GM21619 (cell line): ENCODE measurements around the gene CTDSP1.

ENCODE experiments used
- ATAC-seq: cut with Tn5 transposase; IDR thresholded peaks from one replicate; pipeline ENCODE4 v1.9.1; 2021; ENCODE audit not compliant: unreplicated experiment

The CTDSP1 gene

DNA sequence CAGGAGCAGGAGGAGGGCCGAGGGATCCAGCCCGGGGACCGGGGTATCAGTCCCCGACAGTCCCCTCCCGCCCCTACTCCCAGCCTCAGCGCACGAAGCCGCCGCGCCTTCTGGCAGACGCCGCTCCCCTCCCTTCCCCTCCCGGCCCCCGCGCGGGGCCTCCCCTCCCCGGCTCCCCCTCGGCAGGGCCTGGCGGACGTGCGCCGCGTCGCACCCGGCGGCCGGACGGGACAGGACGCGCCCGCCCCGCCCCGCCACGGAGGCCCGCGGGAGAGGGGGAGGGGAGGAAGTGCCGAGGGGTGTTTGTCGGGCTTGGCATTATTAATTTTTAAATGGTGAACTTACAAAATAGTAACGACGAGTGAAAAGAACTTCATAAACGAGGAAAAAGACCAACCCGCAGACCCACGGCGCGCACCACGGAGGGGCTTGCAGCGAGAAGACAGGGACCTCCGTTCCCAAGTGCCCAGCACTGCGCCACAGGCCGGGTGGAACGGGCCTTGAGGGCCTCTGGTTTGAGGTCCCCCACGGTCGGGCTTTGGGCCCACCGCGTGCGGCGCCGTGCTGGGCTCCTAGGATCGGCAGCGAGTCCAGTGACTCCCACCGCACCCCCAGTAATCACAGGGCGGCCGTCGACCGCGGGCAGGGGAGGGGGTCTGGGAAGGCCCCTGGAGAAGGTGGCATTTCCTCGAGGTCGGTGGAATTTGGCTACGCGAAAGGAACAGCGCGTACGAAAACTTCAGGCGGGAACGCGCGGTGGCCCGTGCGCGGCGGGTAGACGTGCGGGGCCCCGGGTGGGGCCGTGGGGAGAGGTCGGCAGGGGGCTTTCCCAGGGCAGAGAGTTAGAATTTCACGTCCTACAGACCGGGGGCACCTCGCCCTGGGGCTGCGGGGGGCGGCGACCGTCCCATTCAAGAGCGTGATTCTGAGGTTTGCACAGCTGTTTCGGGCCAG lies 954 bp upstream of the CTDSP1 start:
- peak; percentile 27 for ATAC-seq

DNA sequence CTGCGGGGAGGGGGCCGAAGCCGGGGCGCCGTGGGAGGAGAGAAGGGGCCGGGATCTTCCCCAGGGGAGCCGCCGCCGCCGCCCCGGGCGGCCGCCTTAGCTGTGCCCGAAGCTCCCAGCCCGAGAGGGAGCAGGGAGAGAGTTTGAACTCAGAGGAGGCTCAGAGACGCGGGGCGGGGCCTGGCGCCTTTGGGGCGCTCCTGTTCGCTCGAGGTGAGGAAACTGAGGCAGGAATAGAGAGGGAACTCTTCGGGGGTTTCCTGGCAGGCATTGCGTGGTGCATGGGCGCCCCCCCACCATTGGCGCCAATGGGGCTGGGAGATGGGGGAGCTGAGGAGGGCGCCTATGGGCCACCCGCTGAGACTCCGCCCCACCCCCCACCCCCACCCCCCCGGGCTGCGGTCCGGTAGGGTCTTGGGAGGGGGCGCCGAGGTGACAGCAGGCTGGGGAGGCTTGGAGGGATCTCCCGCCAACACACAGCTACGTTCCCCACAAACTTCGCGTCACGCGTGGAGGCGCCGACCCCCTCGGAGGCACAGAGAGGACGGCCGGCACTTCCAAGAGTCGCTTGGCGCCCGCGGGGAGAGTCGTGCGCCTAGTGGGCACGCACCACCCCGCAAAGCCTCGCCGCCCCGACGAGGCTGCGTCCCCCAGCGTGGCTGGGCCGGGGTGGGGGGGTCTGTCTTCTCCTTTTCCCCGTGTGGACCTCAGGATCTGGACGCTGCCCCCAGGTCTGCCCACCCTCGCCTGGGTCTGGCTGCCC lies 680 bp downstream of the CTDSP1 start:
- ATAC-seq = no peak

DNA sequence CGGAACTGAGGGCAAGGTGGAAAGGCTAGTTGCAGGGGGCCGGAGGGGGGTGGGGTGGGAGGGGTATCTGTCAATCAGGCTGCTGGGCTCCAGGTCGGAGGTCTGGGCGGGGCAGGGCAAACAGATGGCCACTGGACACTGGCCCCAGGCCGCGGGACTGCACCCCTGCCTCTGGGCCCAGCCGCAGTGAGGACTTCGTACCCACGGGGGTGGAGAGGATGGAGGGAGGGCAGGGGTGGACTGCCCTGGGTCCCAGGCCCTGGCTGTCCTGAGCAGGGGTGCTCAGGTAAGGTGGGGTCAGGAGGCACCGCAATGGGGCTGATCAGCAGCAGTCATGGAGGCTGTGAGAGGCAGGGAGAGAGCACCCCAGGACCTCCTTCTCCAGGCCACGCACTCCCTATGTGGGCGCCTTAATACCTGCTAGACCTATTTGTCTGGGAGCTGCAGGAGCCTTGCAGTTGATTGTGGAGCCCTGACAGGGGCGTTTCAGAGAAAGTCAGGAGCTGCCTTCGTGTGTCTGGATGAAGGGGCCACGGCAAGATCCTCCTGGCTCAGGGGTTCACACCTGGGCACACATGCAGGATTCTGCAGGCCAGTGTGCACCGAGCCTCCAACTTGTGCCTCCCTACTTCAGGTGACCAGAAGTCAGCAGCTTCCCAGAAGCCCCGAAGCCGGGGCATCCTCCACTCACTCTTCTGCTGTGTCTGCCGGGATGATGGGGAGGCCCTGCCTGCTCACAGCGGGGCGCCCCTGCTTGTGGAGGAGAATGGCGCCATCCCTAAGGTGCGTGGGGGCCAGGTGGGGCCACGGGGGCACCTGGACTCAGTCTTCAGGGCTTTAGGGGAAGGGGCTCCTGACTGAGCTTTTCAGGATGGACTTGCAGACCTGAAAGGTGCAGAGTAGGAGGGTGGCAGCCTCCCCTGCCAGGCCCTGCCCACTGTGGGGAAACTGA lies 1.5 kb downstream of the CTDSP1 start:
- no peak for ATAC-seq

DNA sequence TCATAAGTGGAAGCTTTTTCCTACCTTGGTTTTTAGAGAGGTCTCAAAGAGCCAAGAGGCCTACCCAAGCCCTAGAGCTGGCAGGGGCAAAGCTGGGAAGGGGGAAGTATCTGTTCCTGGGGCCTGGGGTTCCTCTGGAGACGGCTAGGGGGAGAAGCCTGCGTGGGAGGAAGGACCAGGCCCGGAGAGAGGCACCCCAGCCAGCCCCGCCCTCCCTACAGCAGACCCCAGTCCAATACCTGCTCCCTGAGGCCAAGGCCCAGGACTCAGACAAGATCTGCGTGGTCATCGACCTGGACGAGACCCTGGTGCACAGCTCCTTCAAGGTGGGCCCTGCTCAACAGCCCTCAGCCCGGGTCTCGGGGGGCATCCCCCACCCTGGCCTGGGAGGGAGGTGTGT lies 2.2 kb downstream of the CTDSP1 start:
- no peak for ATAC-seq

DNA sequence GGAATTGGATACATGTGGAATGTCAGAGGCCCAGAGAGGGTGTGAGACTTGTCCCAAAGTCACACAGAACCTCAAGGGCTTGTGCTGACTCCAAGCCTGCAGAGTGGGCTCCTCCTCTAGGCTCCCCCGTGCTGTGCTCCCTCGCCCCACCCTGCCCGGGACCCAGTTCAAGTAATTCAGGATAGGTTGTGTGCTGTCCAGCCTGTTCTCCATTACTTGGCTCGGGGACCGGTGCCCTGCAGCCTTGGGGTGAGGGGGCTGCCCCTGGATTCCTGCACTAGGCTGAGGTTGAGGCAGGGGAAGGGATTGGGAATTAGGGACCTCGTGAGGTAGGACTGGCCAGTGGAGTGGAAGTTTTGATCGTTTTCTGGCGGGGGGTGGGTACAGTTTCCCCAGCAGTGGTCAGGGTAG lies 2.8 kb downstream of the CTDSP1 start:
- ATAC-seq = no peak

DNA sequence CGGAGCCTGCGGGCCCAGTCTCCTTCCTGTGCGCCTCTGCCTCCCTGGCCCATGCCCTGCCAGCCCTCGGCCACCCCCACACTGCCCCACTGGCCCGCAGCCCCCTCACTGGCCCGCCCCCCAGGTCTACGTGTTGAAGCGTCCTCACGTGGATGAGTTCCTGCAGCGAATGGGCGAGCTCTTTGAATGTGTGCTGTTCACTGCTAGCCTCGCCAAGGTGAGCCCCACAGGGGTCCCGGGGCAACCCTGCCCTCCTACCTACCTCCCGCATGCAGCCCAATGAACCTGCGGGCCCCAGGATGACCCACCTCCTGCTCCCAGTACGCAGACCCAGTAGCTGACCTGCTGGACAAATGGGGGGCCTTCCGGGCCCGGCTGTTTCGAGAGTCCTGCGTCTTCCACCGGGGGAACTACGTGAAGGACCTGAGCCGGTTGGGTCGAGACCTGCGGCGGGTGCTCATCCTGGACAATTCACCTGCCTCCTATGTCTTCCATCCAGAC lies 3.3 kb downstream of the CTDSP1 start:
- no peak for ATAC-seq

DNA sequence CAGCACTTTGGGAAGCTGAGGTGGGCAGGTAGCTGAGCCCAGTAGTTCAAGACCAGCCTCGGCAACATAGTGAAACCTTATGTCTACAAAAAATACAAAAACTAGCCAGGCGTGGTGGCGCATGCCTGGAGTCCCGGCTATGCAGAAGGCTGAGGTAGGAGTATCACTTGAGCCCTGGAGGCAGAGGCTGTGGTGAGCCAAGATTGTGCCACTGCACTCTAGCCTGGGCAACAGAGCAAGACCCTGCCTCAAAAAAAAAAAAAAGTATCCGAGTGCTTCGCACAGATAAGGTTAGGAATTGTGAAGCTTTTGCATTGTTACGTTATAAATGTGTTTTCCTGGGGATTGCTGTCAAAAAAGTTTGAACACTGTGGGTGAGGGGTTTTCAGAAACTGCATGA lies 4.1 kb downstream of the CTDSP1 start:
- no peak for ATAC-seq

DNA sequence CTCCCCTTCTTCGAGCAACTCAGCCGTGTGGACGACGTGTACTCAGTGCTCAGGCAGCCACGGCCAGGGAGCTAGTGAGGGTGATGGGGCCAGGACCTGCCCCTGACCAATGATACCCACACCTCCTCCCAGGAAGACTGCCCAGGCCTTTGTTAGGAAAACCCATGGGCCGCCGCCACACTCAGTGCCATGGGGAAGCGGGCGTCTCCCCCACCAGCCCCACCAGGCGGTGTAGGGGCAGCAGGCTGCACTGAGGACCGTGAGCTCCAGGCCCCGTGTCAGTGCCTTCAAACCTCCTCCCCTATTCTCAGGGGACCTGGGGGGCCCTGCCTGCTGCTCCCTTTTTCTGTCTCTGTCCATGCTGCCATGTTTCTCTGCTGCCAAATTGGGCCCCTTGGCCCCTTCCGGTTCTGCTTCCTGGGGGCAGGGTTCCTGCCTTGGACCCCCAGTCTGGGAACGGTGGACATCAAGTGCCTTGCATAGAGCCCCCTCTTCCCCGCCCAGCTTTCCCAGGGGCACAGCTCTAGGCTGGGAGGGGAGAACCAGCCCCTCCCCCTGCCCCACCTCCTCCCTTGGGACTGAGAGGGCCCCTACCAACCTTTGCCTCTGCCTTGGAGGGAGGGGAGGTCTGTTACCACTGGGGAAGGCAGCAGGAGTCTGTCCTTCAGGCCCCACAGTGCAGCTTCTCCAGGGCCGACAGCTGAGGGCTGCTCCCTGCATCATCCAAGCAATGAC lies 4.8 kb downstream of the CTDSP1 start:
- ATAC-seq = no peak

DNA sequence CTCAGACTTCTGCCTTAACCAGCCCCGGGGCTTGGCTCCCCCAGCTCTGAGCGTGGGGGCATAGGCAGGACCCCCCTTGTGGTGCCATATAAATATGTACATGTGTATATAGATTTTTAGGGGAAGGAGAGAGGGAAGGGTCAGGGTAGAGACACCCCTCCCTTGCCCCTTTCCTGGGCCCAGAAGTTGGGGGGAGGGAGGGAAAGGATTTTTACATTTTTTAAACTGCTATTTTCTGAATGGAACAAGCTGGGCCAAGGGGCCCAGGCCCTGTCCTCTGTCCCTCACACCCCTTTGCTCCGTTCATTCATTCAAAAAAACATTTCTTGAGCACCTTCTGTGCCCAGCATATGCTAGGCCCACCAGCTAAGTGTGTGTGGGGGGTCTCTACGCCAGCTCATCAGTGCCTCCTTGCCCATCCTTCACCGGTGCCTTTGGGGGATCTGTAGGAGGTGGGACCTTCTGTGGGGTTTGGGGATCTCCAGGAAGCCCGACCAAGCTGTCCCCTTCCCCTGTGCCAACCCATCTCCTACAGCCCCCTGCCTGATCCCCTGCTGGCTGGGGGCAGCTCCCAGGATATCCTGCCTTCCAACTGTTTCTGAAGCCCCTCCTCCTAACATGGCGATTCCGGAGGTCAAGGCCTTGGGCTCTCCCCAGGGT lies 5.5 kb downstream of the CTDSP1 start:
- ATAC-seq = no peak

DNA sequence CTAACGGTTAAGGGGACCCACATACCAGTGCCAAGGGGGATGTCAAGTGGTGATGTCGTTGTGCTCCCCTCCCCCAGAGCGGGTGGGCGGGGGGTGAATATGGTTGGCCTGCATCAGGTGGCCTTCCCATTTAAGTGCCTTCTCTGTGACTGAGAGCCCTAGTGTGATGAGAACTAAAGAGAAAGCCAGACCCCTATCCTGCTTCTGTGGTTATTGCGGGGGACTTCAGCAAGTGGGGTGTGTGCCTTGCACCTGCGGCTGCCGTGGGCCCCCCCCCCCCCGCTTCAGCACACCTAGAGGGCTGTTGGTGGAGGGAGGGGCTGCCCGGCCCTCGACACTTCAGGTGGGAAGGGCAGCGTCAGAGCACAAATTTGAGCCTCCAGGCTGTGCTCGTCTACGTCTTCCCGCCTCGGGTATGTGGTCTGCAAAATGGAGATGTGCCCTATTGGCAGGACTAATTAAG lies 6.1 kb downstream of the CTDSP1 start:
- ATAC-seq = no peak

DNA sequence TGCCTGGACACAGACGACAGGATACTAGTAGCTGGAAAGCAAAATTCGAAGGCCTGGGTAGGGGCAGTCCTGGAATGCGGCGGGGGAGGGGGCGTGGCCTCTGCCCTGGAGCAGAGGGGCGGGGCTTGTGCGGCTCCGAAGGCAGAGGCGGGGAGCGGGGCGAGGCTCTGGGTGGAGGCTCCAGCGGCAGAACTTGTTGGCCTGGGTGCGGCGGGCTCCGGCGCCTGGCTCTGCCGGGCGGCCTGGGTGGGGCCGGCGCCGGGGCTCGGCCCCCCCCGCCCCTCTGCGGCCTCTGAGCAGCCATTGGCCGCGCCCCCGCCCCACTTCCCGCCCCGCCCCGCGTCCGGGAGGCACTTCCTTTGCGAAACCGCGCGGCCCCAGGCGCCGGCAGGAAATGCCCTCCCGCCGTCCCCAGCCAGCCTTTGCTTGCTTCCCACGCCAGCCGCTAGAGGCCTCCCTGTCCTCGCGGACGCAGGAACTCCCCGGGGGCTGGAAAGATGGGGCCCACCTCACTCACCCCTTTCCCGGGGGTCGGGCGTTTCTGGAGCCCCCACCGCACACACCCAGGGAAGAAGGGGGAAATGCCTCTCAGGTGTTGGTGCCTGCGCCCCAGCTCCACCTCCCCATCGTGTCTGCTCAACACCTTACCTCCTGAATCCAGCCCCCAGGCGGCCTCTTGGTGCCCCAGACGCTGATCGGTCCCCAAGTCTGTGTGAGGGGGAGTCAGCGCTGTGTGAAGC lies 6.7 kb downstream of the CTDSP1 start:
- peak; percentile 83 for ATAC-seq

DNA sequence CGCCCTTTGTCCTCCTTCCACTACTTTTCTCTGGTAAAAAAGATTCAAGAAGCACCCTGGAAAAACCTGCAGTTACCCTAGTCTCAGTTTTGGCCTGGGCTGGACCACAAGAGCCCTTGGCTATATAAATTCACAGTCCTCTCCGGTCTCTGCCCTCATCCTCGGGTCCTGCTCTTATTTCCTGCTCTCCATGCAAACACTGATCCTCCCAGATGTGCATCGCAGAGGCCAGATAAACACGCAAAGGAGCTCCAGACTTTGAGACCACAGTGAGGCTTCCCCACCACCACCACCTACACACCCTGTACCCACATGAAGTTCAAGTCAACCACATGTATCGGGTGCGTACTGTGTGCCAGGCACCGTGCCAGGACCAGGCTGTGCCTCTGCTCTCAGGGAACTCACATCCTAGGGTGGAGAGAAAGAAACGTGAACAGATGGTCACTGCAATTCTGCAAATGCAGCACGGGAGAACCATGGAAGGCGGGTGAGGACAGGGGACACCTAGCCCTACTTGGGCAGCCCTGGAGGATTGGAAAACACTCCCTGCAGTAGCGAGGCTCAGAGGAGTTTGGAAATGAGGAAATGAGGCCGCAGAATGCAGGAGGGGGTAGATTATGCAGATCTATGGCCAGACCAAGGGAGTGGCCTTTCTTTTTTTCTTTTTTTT lies 7.4 kb downstream of the CTDSP1 start:
- ATAC-seq = peak; percentile 6

DNA sequence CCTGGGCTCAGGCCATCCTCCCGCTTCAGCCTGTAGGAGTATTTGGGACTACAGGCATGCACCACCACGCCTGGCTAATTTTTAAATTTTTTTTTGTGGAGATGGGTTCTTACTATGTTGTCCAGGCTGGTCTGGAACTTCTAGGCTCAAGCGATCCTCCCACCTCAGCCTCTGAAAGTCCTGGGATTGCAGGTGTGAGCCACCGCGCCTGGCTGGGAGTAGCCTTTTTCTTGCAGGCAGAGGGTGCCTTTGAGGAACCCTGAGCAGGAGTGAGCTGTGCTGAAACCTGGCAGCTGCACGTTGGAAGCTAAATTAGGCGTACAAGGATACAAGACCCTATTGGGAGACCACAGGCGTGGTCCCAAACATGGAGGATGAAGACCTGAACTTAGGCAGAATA lies 8.0 kb downstream of the CTDSP1 start:
- no peak for ATAC-seq

DNA sequence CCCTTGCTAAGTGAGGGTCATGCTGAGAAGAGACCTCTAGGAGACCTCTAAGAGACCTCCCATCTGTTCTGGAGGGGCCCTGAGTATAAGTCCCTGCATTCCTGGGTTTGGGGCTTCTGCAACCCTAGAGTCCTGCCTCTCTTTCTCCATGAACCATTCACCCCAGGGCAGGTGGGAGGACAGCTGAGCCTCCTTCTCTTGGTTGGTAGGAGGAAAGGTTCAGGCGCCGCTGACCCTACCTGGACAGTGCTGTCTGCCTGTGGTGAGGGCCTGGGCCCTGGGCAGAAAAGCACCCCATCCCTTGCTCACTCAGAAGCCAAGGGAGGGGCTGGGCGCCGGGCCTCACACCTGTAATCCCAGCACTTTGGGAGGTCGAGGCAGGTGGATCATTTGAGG lies 18.7 kb downstream of the CTDSP1 start:
- ATAC-seq = no peak

DNA sequence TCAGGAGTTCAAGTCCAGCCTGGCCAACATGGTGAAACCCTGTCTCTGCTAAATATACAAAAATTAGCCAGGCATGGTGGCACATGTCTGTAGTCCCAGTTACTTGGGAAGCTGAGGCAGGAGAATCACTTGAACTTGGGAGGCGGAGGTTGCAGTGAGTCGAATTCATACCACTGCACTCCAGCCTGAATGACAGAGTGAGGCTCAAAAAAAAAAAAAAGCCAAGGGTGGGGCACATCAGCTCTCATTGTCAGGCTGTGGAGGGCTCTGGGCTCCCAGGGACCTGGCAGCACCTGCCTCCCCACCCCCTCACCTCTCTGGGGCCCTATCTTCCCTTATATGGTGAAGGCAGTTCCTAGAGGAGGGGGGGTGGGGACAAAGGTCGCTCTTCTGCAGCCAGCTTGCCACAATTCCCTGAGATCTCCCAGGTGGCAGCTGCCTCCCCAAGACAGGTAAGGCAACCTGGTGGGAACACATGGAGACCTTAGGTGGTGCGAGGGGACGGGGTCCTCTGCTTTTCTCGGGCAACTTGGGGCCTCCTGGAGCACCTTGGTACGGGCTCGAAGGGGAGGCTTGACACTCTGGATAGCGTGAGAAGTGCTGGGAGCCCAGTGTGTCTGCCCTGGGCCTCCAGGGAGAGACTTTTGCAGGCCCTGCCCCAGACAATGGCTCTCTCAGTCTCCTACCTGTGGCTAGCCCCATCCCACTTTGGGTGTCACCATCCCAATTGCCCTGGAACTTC lies 19.2 kb downstream of the CTDSP1 start, which contains the start of gene VIL1:
Gene VIL1, plus strand, starts transcription at position 407 of the 742 bp plus-strand sequence. CDS start 4,656 bp downstream, outside the sequence.
- no peak for ATAC-seq

DNA sequence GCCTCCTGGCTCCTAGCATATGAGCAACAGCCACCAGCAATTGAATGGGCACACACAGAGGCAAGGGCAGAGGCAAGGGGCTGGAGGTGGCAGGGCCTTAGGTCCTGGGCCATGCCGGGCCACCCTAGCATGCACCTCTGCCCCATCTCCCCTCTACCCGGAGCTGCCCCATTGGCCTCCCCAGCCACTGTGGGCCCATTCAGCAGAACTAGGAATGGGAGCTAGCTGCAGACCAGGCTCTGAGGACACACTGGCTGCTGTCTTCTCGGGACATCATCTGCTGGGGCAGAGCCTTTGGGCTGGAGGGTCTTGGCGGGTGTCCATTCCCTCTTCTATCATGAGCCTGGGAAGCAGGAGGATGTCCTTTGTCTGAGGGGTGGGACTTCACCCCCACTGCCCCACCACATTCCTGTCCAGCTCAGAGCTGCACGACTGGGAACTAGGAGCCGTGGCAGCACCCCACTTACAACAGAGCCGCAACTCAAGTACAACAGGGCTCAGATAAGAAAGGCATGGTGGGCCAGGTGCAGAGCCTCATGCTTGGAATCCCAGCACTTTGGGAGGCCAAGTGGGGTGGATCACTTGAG lies 20.1 kb downstream of the CTDSP1 start:
- ATAC-seq = no peak

DNA sequence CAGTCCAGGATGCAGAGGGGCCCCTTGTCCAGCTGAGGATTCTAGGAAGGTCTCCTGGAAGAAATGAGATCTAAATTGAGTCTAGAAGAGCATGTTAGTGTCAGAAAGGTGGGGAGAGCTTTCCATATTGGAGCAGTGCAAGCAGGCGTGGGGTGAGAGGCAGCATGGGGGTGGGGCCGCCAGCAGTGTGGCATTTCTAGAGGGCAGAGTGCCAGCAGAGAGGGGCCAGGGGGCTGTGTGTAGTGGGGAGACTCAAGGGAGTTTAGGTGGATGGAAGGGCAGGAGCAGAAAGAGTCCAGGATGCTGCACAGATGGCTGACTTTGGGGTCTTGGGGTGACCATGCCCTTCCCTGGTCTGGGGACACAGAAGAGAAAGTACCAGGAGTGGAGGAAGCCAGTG lies 21.4 kb downstream of the CTDSP1 start:
- ATAC-seq = no peak
